OCI-LY7 (cell line): Measurements from ENCODE around the gene BCAS4. TPM values are rescaled to one million over a fixed set of nuclear protein-coding genes. Genes with fewer than 3 reads are reported as not detected.

Experiments used
- BruUV-seq: library from RNA; stranded (reverse); fragments of 400-500 nt; replicated peaks from 2 replicates; lab custom pipeline; 2021; lab: Mats Ljungman, UMichigan
- CTCF ChIA-PET: fragments of 300-600 bp; sonication (Branson Sonifier 250); formaldehyde crosslinking; loops from one replicate; lab custom pipeline; 2022; ENCODE audit warnings: antibody characterized with exemption; ENCODE audit not compliant: unreplicated experiment; lab: Charles Lee
- POLR2A ChIA-PET: fragments of 300-600 bp; sonication (Branson Sonifier 250); formaldehyde crosslinking; loops from one replicate; lab custom pipeline; 2022; ENCODE audit warnings: antibody characterized with exemption; lab: Charles Lee
- DNase-seq: peaks from one replicate; pipeline ENCODE4 v3.0.0-alpha.2; 2015; ENCODE audit warnings: low spot score
- H2AFZ ChIP-seq: fragments of 200-600 bp; sonication (generic), shearing (Covaris generic); 2 replicates; pipeline ENCODE4 v1.6.1; 2014; ENCODE audit warnings: mild to moderate bottlenecking, antibody characterized with exemption, low read length, moderate library complexity
- H3K27ac ChIP-seq: fragments of 200-600 bp; sonication (generic); 2 replicates; pipeline ENCODE4 v1.5.1; 2014; ENCODE audit warnings: mixed run types, low read depth, mild to moderate bottlenecking, moderate library complexity, low read length, inconsistent platforms; ENCODE audit not compliant: poor library complexity, severe bottlenecking
- H3K36me3 ChIP-seq: fragments of 200-600 bp; sonication (generic); 2 replicates; pipeline ENCODE4 v1.6.1; 2014; ENCODE audit warnings: mild to moderate bottlenecking, antibody characterized with exemption, low read length, moderate library complexity, mixed read lengths; ENCODE audit not compliant: insufficient read depth
- H3K4me1 ChIP-seq: fragments of 200-600 bp; sonication (generic); 2 replicates; pipeline ENCODE4 v1.5.1; 2014; ENCODE audit warnings: mild to moderate bottlenecking, low read length; ENCODE audit not compliant: insufficient read depth, poor library complexity, severe bottlenecking
- H3K4me2 ChIP-seq: fragments of 200-600 bp; sonication (generic); 2 replicates; pipeline ENCODE4 v1.6.1; 2014; ENCODE audit warnings: mild to moderate bottlenecking, low read length
- H3K4me3 ChIP-seq: fragments of 200-600 bp; sonication (generic); 2 replicates; pipeline ENCODE4 v1.5.1; 2014; ENCODE audit warnings: mild to moderate bottlenecking, low read depth, low read length; ENCODE audit not compliant: poor library complexity, severe bottlenecking
- H3K79me2 ChIP-seq: fragments of 200-600 bp; sonication (generic); 2 replicates; pipeline ENCODE4 v1.6.1; 2016; ENCODE audit warnings: low read depth, mild to moderate bottlenecking, low read length, moderate library complexity, mixed read lengths; ENCODE audit not compliant: insufficient read depth
- H3K9me2 ChIP-seq: fragments of 200-600 bp; sonication (generic); 2 replicates; pipeline ENCODE4 v1.6.1; 2016; ENCODE audit warnings: mild to moderate bottlenecking, low read length, mixed read lengths; ENCODE audit not compliant: insufficient read depth
- H3K9me3 ChIP-seq: fragments of 200-600 bp; sonication (generic); 2 replicates; pipeline ENCODE4 v1.6.1; 2014; ENCODE audit warnings: mild to moderate bottlenecking, mixed run types, low read length, mixed read lengths
- H4K20me1 ChIP-seq: fragments of 200-600 bp; sonication (generic); 2 replicates; pipeline ENCODE4 v1.6.1; 2014; ENCODE audit warnings: mild to moderate bottlenecking, antibody characterized with exemption, low read length, moderate library complexity, mixed read lengths; ENCODE audit not compliant: insufficient read depth
- CTCF ChIP-seq: fragments of 200-600 bp; sonication (generic); conservative IDR thresholded peaks from 2 replicates; pipeline ENCODE4 v1.5.1; 2014; ENCODE audit warnings: mild to moderate bottlenecking, antibody characterized with exemption, low read length, moderate library complexity, mixed read lengths
- EZH2phosphoT487 ChIP-seq: fragments of 200-600 bp; sonication (generic); IDR thresholded peaks from 2 replicates; pipeline ENCODE4 v1.6.1; 2018; ENCODE audit warnings: low read depth, borderline replicate concordance, mild to moderate bottlenecking, mixed run types, antibody characterized with exemption, low read length, moderate library complexity, mixed read lengths
- intact Hi-C: fragments of 100-400 bp; cut with micrococcal nuclease; formaldehyde crosslinking; loops from one replicate; pipeline ENCODE4 v1.10.0; 2022; ENCODE audit not compliant: unreplicated experiment
- total RNA-seq, 2 experiments: library from RNA; depleted of rRNA in 1 of 2; stranded (reverse); fragments of >200 nt in 1 of 2; shearing (Covaris generic) in 1 of 2; gene quantifications; 2 replicates each; pipeline ENCODE4 v1.2.3, GENCODE V29; 2014 to 2022

BCAS4 gene
- total RNA-seq, 2 experiments from 2014 or later: 173 to 181 TPM

DNA sequence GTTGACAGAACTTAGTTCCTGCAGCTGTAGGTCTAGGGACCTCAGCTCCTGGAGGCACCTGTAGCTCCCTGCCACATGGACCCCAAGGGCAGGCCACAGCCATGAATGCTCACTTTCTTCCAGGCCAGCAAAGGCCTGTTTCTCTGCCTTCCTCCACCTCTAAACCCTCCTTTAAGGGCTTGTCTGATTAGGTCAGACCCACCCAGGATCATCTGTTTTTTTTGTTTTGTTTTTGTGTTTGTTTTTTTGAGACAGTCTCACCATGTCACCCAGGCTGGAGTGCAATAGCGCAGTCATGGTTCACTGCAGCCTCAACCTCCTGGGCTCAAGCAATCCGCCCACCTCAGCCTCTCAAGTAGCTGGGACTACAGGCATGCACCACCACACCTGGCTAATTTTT lies 11.5 kb upstream of the BCAS4 start:
- H4K20me1 ChIP-seq: no peaks in the 10 kb centered on the region
- no peak overlapping the region for H2AFZ ChIP-seq
- H3K4me1 ChIP-seq: peaks cover 6% of the 10 kb centered on the region
- no peak for DNase-seq
- no peaks in the 10 kb centered on the region for H3K36me3 ChIP-seq
- H3K27ac ChIP-seq: no peak overlapping the region
- no TSS peak for BruUV-seq
- H3K9me2 ChIP-seq: no peaks in the 10 kb centered on the region
- H3K4me3 ChIP-seq: no peak overlapping the region
- CTCF ChIA-PET: no interaction called here
- no peak overlapping the region for H3K4me2 ChIP-seq
- TF ChIP-seq EZH2phosphoT487: no peak
- TF ChIP-seq CTCF: no peak
- POLR2A ChIA-PET: interaction anchor here (1.2 kb wide), 1 partner anchor 11 kb away, joined by 3 read pairs; no protein-coding TSS in a partner anchor
- no peaks in the 10 kb centered on the region for H3K9me3 ChIP-seq
- H3K79me2 ChIP-seq: no peaks in the 10 kb centered on the region
- intact Hi-C loops: loop anchor here (10.0 kb wide), 1 partner anchor 119 kb away; no protein-coding TSS in a partner anchor

GRCh38 chr20:50783903-50784302 lies 11.0 kb upstream of the BCAS4 start:
- no peaks in the 10 kb centered on the region for H3K9me2 ChIP-seq
- no peaks in the 10 kb centered on the region for H4K20me1 ChIP-seq
- peaks cover 10% of the 10 kb centered on the region for H3K4me1 ChIP-seq
- POLR2A ChIA-PET: no interaction called here
- no peak for TF ChIP-seq CTCF
- no TSS peak for BruUV-seq
- CTCF ChIA-PET: no interaction called here
- no peak overlapping the region for H3K4me2 ChIP-seq
- no peaks in the 10 kb centered on the region for H3K79me2 ChIP-seq
- intact Hi-C loops: loop anchor here (10.0 kb wide), 1 partner anchor 119 kb away; no protein-coding TSS in a partner anchor
- no peak for DNase-seq
- no peak overlapping the region for H3K27ac ChIP-seq
- no peak overlapping the region for H2AFZ ChIP-seq
- no peak overlapping the region for H3K4me3 ChIP-seq
- no peaks in the 10 kb centered on the region for H3K36me3 ChIP-seq
- no peaks in the 10 kb centered on the region for H3K9me3 ChIP-seq

- Histone ChIP-seq H3K79me2 (no peaks in the 10 kb centered on the region), H3K4me2 (no peak overlapping the region), H3K4me3 (no peak overlapping the region), H3K9me3 (no peaks in the 10 kb centered on the region), H3K4me1 (peaks cover 10% of the 10 kb centered on the region), H3K36me3 (no peaks in the 10 kb centered on the region), H3K27ac (no peak overlapping the region), H2AFZ (no peak overlapping the region), H4K20me1 (no peaks in the 10 kb centered on the region), H3K9me2 (no peaks in the 10 kb centered on the region)
- intact Hi-C loops: loop anchor here (10.0 kb wide), 1 partner anchor 120 kb away; no protein-coding TSS in a partner anchor
- no peak for TF ChIP-seq CTCF
- no peak for TF ChIP-seq EZH2phosphoT487
- BruUV-seq: no TSS peak
- CTCF ChIA-PET: no interaction called here
- no peak for DNase-seq
- POLR2A ChIA-PET: interaction anchor here (0.7 kb wide), 1 partner anchor 140 kb away, joined by 3 read pairs; no protein-coding TSS in a partner anchor
These were observed 10.4 kb upstream of the BCAS4 start for GRCh38 chr20:50784464-50784863.
